Hepatocyte (in vitro differentiated cells): Measurements from ENCODE around the gene ABCC6. TPM values are rescaled to one million over a fixed set of nuclear protein-coding genes. Genes with fewer than 3 reads are reported as not detected.

Experiments
- DNase-seq: peaks from one replicate; pipeline ENCODE4 v3.0.0-alpha.2; 2016; ENCODE audit warnings: low spot score
- H2AFZ ChIP-seq: fragments of 200-600 bp; sonication (generic); 2 replicates; pipeline ENCODE4 v1.6.0; 2016; ENCODE audit warnings: antibody characterized with exemption, mild to moderate bottlenecking
- H3K27ac ChIP-seq: fragments of 200-600 bp; sonication (generic); 2 replicates; pipeline ENCODE4 v1.5.1; 2016; ENCODE audit warnings: mild to moderate bottlenecking
- H3K27me3 ChIP-seq: fragments of 200-600 bp; sonication (generic); 2 replicates; pipeline ENCODE4 v1.6.1; 2016
- H3K36me3 ChIP-seq: fragments of 200-600 bp; sonication (generic); replicated peaks from 2 replicates; pipeline ENCODE4 v1.5.1; 2016; ENCODE audit warnings: low read depth; ENCODE audit not compliant: insufficient read depth
- H3K4me1 ChIP-seq: fragments of 200-600 bp; sonication (generic); 2 replicates; pipeline ENCODE4 v1.5.1; 2016; ENCODE audit warnings: mild to moderate bottlenecking, moderate library complexity; ENCODE audit not compliant: insufficient read depth
- H3K4me2 ChIP-seq: fragments of 200-600 bp; sonication (generic); 2 replicates; pipeline ENCODE4 v1.6.0; 2016
- H3K4me3 ChIP-seq: fragments of 200-600 bp; sonication (generic); 2 replicates; pipeline ENCODE4 v1.5.1; 2016; ENCODE audit warnings: mild to moderate bottlenecking
- H3K79me2 ChIP-seq: fragments of 200-600 bp; sonication (generic); 2 replicates; pipeline ENCODE4 v1.6.0; 2017; ENCODE audit warnings: mild to moderate bottlenecking
- H3K9me2 ChIP-seq: fragments of 200-600 bp; sonication (generic); replicated peaks from 2 replicates; pipeline ENCODE4 v1.6.0; 2017; ENCODE audit warnings: mild to moderate bottlenecking; ENCODE audit not compliant: insufficient read depth
- H3K9me3 ChIP-seq: fragments of 200-600 bp; sonication (generic); 2 replicates; pipeline ENCODE4 v1.5.1; 2016; ENCODE audit warnings: low read depth, mild to moderate bottlenecking
- H4K20me1 ChIP-seq: fragments of 200-600 bp; sonication (generic); 2 replicates; pipeline ENCODE4 v1.6.0; 2016; ENCODE audit warnings: mild to moderate bottlenecking; ENCODE audit not compliant: insufficient read depth, poor library complexity, severe bottlenecking
- EZH2 ChIP-seq: fragments of 200-600 bp; sonication (generic); IDR thresholded peaks from 2 replicates; pipeline ENCODE4 v1.6.1; 2016; ENCODE audit warnings: antibody characterized with exemption, mild to moderate bottlenecking, borderline replicate concordance
- EZH2phosphoT487 ChIP-seq: fragments of 200-600 bp; sonication (generic); IDR thresholded peaks from one replicate; pipeline ENCODE4 v1.6.1; 2018; ENCODE audit warnings: antibody characterized with exemption, mild to moderate bottlenecking, low read depth, moderate library complexity; ENCODE audit not compliant: unreplicated experiment, severe bottlenecking
- WGBS: methylation state at CpG from one replicate; pipeline ENCODE4 v1.1.6; 2016; ENCODE audit warnings: low lambda C conversion rate; ENCODE audit errors: missing lambda C conversion rate; 5-methylcytosine and 5-hydroxymethylcytosine counted together
- polyA plus RNA-seq: library from polyadenylated mRNA; unstranded; fragments of >200 nt; fragmentation: Nextera tagmentation; extraction: Ambion mirVana; gene quantifications from 2 replicates; pipeline ENCODE4 v1.2.1, GENCODE V29; 2016
- total RNA-seq: library from RNA; depleted of rRNA; stranded (reverse); fragments of >200 nt; gene quantifications from 2 replicates; pipeline ENCODE4 v1.2.3, GENCODE V29; 2014
- TF ChIP-seq, protein P1 (sequence below): fragments of 200-600 bp; sonication (generic); IDR thresholded peaks from 2 replicates; pipeline ENCODE4 v1.5.1; 2016; ENCODE audit warnings: antibody characterized with exemption, mild to moderate bottlenecking; ENCODE audit not compliant: poor library complexity

ABCC6 gene
- total and polyA plus RNA-seq, 2 experiments from 2014 or later = 41.2 to 46.8 TPM

DNA sequence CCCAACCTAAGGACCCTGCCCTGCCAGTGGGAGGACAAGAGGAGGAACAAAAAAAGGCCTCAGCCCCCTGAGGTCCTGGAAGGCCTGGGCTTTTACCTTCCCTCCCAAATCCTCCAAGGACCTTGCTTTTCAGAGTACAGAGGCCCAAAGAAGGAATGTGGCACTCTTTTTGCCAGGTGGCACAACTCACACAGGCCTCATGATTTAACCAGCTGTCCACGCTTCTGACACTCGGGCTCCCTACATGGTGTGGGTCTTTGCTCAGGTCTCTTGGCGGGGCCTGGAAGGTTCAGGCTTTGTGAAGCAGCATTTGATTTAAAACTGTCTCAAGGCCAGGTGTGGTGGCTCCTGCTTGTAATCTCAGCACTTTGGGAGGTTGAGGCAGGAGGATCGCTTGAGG, 120.6 kb downstream of the ABCC6 start:
- no peak for DNase-seq
- Histone ChIP-seq H3K79me2 (no peaks in the 10 kb centered on the region), H3K27ac (no peak overlapping the region), H4K20me1 (no peaks in the 10 kb centered on the region), H3K4me1 (no peaks in the 10 kb centered on the region), H3K27me3 (no peaks in the 10 kb centered on the region), H3K4me3 (no peak overlapping the region), H2AFZ (no peak overlapping the region), H3K9me3 (no peaks in the 10 kb centered on the region), H3K4me2 (no peak overlapping the region), H3K9me2 (no peaks in the 10 kb centered on the region), H3K36me3 (no peaks in the 10 kb centered on the region)
- WGBS = 97% methylated on average over 4 of the region's 4 CpGs
- TF ChIP-seq, protein P1, sequence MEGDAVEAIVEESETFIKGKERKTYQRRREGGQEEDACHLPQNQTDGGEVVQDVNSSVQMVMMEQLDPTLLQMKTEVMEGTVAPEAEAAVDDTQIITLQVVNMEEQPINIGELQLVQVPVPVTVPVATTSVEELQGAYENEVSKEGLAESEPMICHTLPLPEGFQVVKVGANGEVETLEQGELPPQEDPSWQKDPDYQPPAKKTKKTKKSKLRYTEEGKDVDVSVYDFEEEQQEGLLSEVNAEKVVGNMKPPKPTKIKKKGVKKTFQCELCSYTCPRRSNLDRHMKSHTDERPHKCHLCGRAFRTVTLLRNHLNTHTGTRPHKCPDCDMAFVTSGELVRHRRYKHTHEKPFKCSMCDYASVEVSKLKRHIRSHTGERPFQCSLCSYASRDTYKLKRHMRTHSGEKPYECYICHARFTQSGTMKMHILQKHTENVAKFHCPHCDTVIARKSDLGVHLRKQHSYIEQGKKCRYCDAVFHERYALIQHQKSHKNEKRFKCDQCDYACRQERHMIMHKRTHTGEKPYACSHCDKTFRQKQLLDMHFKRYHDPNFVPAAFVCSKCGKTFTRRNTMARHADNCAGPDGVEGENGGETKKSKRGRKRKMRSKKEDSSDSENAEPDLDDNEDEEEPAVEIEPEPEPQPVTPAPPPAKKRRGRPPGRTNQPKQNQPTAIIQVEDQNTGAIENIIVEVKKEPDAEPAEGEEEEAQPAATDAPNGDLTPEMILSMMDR = no peak
- TF ChIP-seq EZH2 (no peak), EZH2phosphoT487 (no peak)

DNA sequence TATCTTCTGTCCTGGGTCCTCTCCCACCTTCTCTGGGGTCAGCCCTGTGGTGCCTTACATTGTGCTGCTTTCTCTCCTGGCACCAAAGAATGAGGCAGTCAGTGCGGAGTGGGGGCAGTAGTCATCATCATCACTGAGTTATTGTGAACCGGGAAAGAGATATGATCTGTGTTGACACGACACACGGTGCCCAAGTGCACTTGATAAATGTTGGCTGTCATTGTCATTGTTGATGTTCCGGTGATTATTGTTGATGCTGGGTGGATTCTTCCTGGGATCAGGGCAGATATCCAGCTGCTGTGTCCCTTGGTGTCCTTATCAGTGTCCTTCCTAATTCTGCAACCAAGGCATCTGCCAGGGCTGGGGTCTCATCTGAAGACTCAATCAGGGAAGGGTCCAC, 121.7 kb downstream of the ABCC6 start:
- Histone ChIP-seq H3K27me3 (no peaks in the 10 kb centered on the region), H3K4me2 (no peak overlapping the region), H3K9me3 (no peaks in the 10 kb centered on the region), H3K27ac (no peak overlapping the region), H3K79me2 (no peaks in the 10 kb centered on the region), H4K20me1 (no peaks in the 10 kb centered on the region), H3K4me3 (no peak overlapping the region), H3K4me1 (no peaks in the 10 kb centered on the region), H3K36me3 (no peaks in the 10 kb centered on the region), H2AFZ (no peak overlapping the region), H3K9me2 (no peaks in the 10 kb centered on the region)
- no peak for DNase-seq
- no peak for TF ChIP-seq EZH2phosphoT487
- TF ChIP-seq, protein P1 = no peak
- no peak for TF ChIP-seq EZH2
- WGBS = 95% methylated on average over 5 of the region's 5 CpGs

DNA sequence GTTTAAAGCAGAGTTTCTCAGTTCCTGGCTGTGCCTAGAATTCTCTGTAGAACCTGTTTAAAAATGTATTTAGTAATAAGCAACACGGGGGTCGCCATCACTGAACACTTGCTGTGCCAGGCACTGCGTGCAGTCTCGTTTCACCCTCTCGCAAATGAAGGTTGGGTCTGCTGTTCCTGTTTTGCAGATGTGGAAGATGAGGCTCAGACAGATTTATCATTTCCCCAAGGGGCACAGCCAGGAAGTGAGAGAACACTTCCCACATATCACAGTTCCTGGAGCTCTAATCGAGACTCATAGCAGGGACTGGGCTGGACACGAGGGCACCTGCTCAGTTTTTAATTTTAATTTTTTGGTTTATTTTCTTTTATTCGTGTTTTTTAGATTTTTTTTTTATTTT, 122.7 kb downstream of the ABCC6 start:
- H3K27me3 ChIP-seq = no peaks in the 10 kb centered on the region
- H3K36me3 ChIP-seq = no peaks in the 10 kb centered on the region
- no peak overlapping the region for H3K4me2 ChIP-seq
- DNase-seq = no peak
- H2AFZ ChIP-seq = no peak overlapping the region
- no peaks in the 10 kb centered on the region for H3K9me2 ChIP-seq
- TF ChIP-seq, protein P1 = no peak
- TF ChIP-seq EZH2 = no peak
- no peak for TF ChIP-seq EZH2phosphoT487
- no peaks in the 10 kb centered on the region for H4K20me1 ChIP-seq
- no peaks in the 10 kb centered on the region for H3K4me1 ChIP-seq
- no peak overlapping the region for H3K4me3 ChIP-seq
- WGBS = 94% methylated on average over 8 of the region's 8 CpGs
- no peaks in the 10 kb centered on the region for H3K9me3 ChIP-seq
- no peak overlapping the region for H3K27ac ChIP-seq
- H3K79me2 ChIP-seq = no peaks in the 10 kb centered on the region

DNA sequence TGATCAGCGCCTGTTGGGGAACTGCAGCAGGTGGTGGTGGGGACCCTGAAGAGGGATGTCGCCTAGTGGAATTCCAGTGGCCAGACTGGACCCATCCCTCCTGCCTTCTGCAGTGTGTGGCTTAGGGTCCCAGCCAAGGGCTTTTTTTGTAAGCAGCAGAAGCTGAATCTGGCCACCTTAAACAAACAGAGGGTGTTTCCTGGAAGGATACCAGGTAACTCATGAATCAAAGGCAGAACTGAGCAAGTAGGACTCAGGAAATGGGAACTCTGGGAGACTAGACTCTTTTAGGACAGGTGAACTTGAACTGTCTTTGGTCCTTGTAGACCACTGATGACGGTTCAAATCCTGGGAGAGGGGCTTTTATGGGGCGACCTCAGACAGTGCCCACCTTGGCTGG, 124.0 kb downstream of the ABCC6 start:
- Histone ChIP-seq H3K4me1 (no peaks in the 10 kb centered on the region), H3K27ac (no peak overlapping the region)

More for the DNA sequence above, 124.0 kb downstream of the ABCC6 start:
- no peak for TF ChIP-seq EZH2phosphoT487
- TF ChIP-seq, protein P1 = no peak
- TF ChIP-seq EZH2 = no peak
- no peaks in the 10 kb centered on the region for H3K79me2 ChIP-seq
- H4K20me1 ChIP-seq = no peaks in the 10 kb centered on the region
- H3K9me3 ChIP-seq = no peaks in the 10 kb centered on the region
- WGBS = 93% methylated on average over 4 of the region's 4 CpGs
- H3K9me2 ChIP-seq = no peaks in the 10 kb centered on the region
- H3K4me3 ChIP-seq = no peak overlapping the region
- no peaks in the 10 kb centered on the region for H3K36me3 ChIP-seq
- H3K4me2 ChIP-seq = no peak overlapping the region
- H3K27me3 ChIP-seq = no peaks in the 10 kb centered on the region
- no peak for DNase-seq
- H2AFZ ChIP-seq = no peak overlapping the region
